ENCODE measurements around the gene RNASET2. TPM values are rescaled to one million over a fixed set of nuclear protein-coding genes. Genes with fewer than 3 reads are reported as not detected.
"Not testable (repeated sequence)": the region's sequence is repeated elsewhere in the genome, so short reads cannot be mapped to it uniquely, and the experiment has no call there.

RNASET2 gene
- total RNA-seq, 4 donors from 2014 or later: 121 to 191 (median 176) TPM

GRCh38 chr6:166952567-166953486 lies 3.5 kb downstream of the RNASET2 start:
- Histone ChIP-seq H3K27me3 (no peaks in the 10 kb centered on the region), H3K27ac (peak overlapping the region in 3 of 4 donors; percentile 80 to 81 (median 80)), H3K4me3 (no peak overlapping the region), H3K36me3 (peaks cover 0 to under 1% (median 0%) of the 10 kb centered on the region in 4 donors), H3K9me3 (no peaks in the 10 kb centered on the region), H3K4me1 (peaks cover 4 to 53% (median 26%) of the 10 kb centered on the region in 4 donors)
- in situ Hi-C loops (cut with MboI; ENCODE audit: low pct_ligation_motif_present in 1 of 4, low pct_unique_long_range_greater_than_20kb in 1 of 4, low sequenced_read_pairs in 3 of 4) (no loop called here), intact Hi-C loops (cut with DNase I; ENCODE audit: low total_unique reads) (loop anchor here (10.0 kb wide), 1 partner anchor 168 kb away; no protein-coding TSS in a partner anchor)
- 89 to 93% methylated on average over 12 to 17 of the region's 17 CpGs for WGBS, 2 donors (ENCODE audit: low coverage in 1 of 2)
- no peak for TF ChIP-seq CTCF (IDR thresholded peaks at IDR 0.05)
- TF ChIP-seq POLR2A (IDR thresholded peaks at IDR 0.05): no peak
- TF ChIP-seq POLR2AphosphoS5 (IDR thresholded peaks at IDR 0.05): no peak
- TF ChIP-seq EP300 (IDR thresholded peaks at IDR 0.05; ENCODE audit: low read depth): no peak
- DNase-seq: no peak

GRCh38 chr6:166952121-166952520 lies 4.2 kb downstream of the RNASET2 start:
- no peak for TF ChIP-seq CTCF (IDR thresholded peaks at IDR 0.05)
- no peak for TF ChIP-seq EP300 (IDR thresholded peaks at IDR 0.05; ENCODE audit: low read depth)
- TF ChIP-seq POLR2A (IDR thresholded peaks at IDR 0.05): no peak
- DNase-seq: no peak
- Histone ChIP-seq H3K4me3 (no peak overlapping the region), H3K36me3 (peaks cover 0 to 7% (median 0%) of the 10 kb centered on the region in 4 donors), H3K4me1 (peaks cover 0 to 46% (median 21%) of the 10 kb centered on the region in 4 donors), H3K9me3 (no peaks in the 10 kb centered on the region), H3K27me3 (no peaks in the 10 kb centered on the region), H3K27ac (peak overlapping the region; percentile 74 to 81 (median 80))
- WGBS, 2 donors (ENCODE audit: low coverage in 1 of 2): 78 to 92% methylated on average over 3 to 12 of the region's 12 CpGs
- in situ Hi-C loops (cut with MboI; ENCODE audit: low pct_ligation_motif_present in 1 of 4, low pct_unique_long_range_greater_than_20kb in 1 of 4, low sequenced_read_pairs in 3 of 4) (no loop called here), intact Hi-C loops (cut with DNase I; ENCODE audit: low total_unique reads) (loop anchor here (10.0 kb wide), 1 partner anchor 167 kb away; no protein-coding TSS in a partner anchor)

- intact Hi-C loops (cut with DNase I; ENCODE audit: low total_unique reads): loop anchor here (10.0 kb wide), 1 partner anchor 167 kb away; no protein-coding TSS in a partner anchor
- no peak for DNase-seq
- Histone ChIP-seq H3K27ac (peak overlapping the region; percentile 74 to 81 (median 80)), H3K4me1 (peaks cover 0 to 45% (median 19%) of the 10 kb centered on the region in 4 donors), H3K9me3 (no peaks in the 10 kb centered on the region), H3K4me3 (no peak overlapping the region), H3K36me3 (peaks cover 0 to 12% (median 0%) of the 10 kb centered on the region in 4 donors), H3K27me3 (no peaks in the 10 kb centered on the region)
- 57 to 77% methylated on average over 3 of the region's 3 CpGs for WGBS, 2 donors (ENCODE audit: low coverage in 1 of 2)
- in situ Hi-C loops (cut with MboI; ENCODE audit: low pct_ligation_motif_present in 1 of 4, low pct_unique_long_range_greater_than_20kb in 1 of 4, low sequenced_read_pairs in 3 of 4): no loop called here
- no peak for TF ChIP-seq POLR2A (IDR thresholded peaks at IDR 0.05)
- TF ChIP-seq POLR2AphosphoS5 (IDR thresholded peaks at IDR 0.05): no peak
- no peak for TF ChIP-seq EP300 (IDR thresholded peaks at IDR 0.05; ENCODE audit: low read depth)
- no peak for TF ChIP-seq CTCF (IDR thresholded peaks at IDR 0.05)
Observed at GRCh38 chr6:166951670-166952060, 4.7 kb downstream of the RNASET2 start.

GRCh38 chr6:166950892-166951669 lies 5.3 kb downstream of the RNASET2 start:
- H3K4me3 ChIP-seq; in situ Hi-C loops (cut with MboI; ENCODE audit: low pct_ligation_motif_present in 1 of 4, low pct_unique_long_range_greater_than_20kb in 1 of 4, low sequenced_read_pairs in 3 of 4); H3K27me3 ChIP-seq; H3K9me3 ChIP-seq: not testable (repeated sequence)
- H3K27ac ChIP-seq: peak overlapping the region; percentile 74 to 81 (median 80)
- intact Hi-C loops (cut with DNase I; ENCODE audit: low total_unique reads): loop anchor here (10.0 kb wide), 1 partner anchor 166 kb away; no protein-coding TSS in a partner anchor
- peak; percentile 78 for DNase-seq
- peaks cover 0 to 45% (median 18%) of the 10 kb centered on the region in 4 donors for H3K4me1 ChIP-seq
- TF ChIP-seq CTCF (IDR thresholded peaks at IDR 0.05): peak; percentile 48 to 68 (median 63)
- H3K36me3 ChIP-seq: peaks cover 0 to 17% (median 1%) of the 10 kb centered on the region in 4 donors
- WGBS, 2 donors (ENCODE audit: low coverage in 1 of 2): 50% methylated on average over 17 of the region's 17 CpGs; no CpG with 5 or more reads in 1 of the 2 donors
